Iris pigment epithelial cell (primary cell): ENCODE measurements around the gene TMEM229B.

Experiments used
- DNase-seq: peaks from one replicate; pipeline ENCODE4 v3.0.0-alpha.2; 2011; ENCODE audit warnings: low read depth

The TMEM229B gene

GRCh38 chr14:67485501-67486095 lies 2.9 kb downstream of the TMEM229B start:
- DNase-seq: peak; percentile 48

- DNase-seq: no peak
These were observed 4.8 kb downstream of the TMEM229B start for GRCh38 chr14:67483579-67484285.

- no peak for DNase-seq
These were observed 6.0 kb downstream of the TMEM229B start for GRCh38 chr14:67482231-67483164.

GRCh38 chr14:67480011-67480410 lies 8.5 kb downstream of the TMEM229B start:
- DNase-seq: no peak

GRCh38 chr14:67478800-67479084 lies 9.8 kb downstream of the TMEM229B start:
- DNase-seq: no peak

- peak; percentile 25 for DNase-seq
These were observed 10.4 kb downstream of the TMEM229B start for GRCh38 chr14:67477926-67478799.

GRCh38 chr14:67474366-67474765 lies 14.2 kb downstream of the TMEM229B start:
- DNase-seq: no peak

- no peak for DNase-seq
These were observed 15.0 kb downstream of the TMEM229B start for GRCh38 chr14:67473290-67474082.

- no peak for DNase-seq
These were observed 15.8 kb downstream of the TMEM229B start for GRCh38 chr14:67472726-67473125.

- no peak for DNase-seq
These were observed 18.6 kb downstream of the TMEM229B start for GRCh38 chr14:67469954-67470353.

- no peak for DNase-seq
These were observed 20.2 kb downstream of the TMEM229B start for GRCh38 chr14:67468378-67468730.

GRCh38 chr14:67467134-67467533 lies 21.4 kb downstream of the TMEM229B start:
- no peak for DNase-seq

GRCh38 chr14:67464879-67465278 lies 23.6 kb downstream of the TMEM229B start:
- DNase-seq: no peak

- DNase-seq: no peak
These were observed 24.1 kb downstream of the TMEM229B start for GRCh38 chr14:67464377-67464776.

- DNase-seq: no peak
These were observed 24.6 kb downstream of the TMEM229B start for GRCh38 chr14:67463900-67464299.

GRCh38 chr14:67461996-67462395 lies 26.5 kb downstream of the TMEM229B start:
- DNase-seq: no peak

- DNase-seq: peak; percentile 75
These were observed 27.1 kb downstream of the TMEM229B start for GRCh38 chr14:67461341-67461985.

GRCh38 chr14:67459336-67459735 lies 29.2 kb downstream of the TMEM229B start:
- no peak for DNase-seq

GRCh38 chr14:67457782-67458181 lies 30.7 kb downstream of the TMEM229B start:
- DNase-seq: peak; percentile 30

- no peak for DNase-seq
These were observed 31.8 kb downstream of the TMEM229B start for GRCh38 chr14:67456732-67457131.
